Activated effector memory CD4-positive, alpha-beta T cell treated with anti-CD3 and anti-CD28 coated beads, Interleukin-2, amount 50 U/mL, for 16 hours (primary cell): ENCODE results near the gene HEXD.

Source experiments
- DNase-seq: peaks from one replicate; pipeline ENCODE4 v3.0.0-alpha.2; 2020

Gene HEXD

GRCh38 chr17:82382933-82383255 lies 35.3 kb upstream of the HEXD start:
- no peak for DNase-seq

DNA sequence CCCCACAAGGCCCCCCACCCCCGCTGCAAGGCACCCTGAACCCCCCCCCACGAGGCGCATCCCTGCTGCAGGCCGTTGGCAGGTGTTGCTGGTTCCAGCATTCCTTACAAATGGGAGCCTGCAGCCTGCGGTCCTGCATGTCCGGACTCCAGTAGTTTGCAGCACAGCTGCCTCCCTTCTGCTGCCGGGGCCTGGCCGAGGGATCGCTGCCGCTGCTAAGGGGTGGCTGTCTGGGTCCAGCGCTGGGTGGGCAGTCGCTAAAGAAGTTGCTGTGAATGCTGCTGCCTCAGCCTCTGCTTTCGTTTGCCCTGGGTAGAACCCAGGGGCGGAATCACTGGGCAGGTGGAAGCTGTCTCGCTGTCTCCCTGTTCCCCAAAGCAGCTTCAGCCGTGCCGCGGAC lies 34.7 kb upstream of the HEXD start:
- DNase-seq: no peak

- no peak for DNase-seq
These were observed 34.0 kb upstream of the HEXD start for GRCh38 chr17:82384051-82384729.

DNA sequence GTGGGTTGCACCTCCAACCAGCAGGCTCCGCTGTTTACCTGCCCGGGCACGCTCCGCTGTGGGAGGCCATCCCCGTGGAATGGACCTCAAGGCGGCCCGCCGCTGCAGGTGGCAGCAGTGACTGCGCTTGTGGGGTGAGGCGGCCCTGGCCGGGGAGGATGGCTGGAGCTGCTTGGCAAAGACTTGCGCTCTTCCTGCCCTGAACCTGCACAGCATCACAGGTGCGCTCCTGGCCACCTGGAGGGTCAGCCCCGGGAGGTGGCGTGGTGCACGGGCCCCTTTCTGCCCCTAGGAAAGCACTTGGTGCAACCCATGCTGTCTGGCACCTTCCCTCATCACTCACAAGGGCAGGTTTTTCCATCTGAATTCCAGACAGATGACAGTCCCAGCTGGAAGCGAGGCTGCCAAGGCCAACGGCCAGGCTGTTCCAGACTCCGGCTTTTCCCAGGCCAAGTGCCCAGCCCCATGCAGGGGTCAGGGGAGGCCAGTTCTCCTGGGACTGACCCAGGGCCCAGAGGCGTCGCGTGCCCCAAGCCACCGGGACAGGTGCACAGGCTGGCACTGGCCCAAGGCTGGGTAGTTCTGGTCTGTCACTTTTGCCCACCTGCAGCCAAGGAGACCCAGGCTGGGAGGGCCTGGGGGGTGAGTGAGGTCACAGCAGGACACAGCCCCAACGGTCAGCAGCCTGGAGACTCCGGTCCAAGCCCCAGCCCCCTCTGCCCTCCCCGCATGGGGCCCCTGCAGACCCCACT lies 33.2 kb upstream of the HEXD start:
- DNase-seq: no peak

- no peak for DNase-seq
These were observed 32.4 kb upstream of the HEXD start for GRCh38 chr17:82385559-82386254.

GRCh38 chr17:82386255-82386831 lies 31.8 kb upstream of the HEXD start:
- DNase-seq: no peak

DNA sequence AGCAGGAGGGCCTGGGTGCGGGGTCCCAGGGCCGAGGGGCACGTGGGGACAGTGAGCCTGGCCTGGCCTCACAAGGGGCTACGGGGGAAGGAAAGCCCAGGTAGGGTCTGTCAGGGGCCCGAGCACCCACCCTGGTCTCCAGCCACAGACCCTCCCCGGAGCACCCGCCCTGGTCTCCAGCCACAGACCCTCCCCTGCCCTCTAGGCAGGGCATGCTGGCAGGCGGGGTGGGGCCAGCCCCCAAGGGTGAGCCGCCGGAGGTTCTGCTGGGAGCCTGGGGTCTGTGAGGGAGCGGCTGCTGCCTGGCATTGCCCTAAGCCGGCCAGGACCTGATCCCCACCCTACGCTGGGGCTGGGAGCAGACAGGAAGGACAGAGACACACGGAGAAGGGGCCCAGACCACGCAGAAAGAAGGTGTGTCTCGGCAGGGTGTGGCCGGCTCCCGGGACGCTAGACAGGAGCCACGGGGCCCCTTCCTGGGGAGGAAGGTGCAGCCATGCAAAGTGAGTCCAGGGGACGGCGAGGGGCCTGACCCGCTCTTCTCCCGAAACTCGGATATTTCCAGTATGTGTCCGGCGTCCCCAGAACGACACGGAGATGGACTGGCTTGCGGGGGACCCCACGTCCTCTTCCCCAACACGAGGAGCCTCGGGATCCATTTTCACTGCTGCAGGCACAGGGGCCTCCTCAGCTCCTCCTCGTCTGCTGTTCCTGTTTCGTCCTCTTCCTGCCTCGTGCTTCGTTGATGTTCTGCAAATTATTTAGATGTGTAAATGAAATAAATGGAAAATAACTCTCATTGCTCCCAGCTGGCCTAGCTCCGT lies 31.1 kb upstream of the HEXD start:
- no peak for DNase-seq

GRCh38 chr17:82387705-82388106 lies 30.4 kb upstream of the HEXD start:
- no peak for DNase-seq

DNA sequence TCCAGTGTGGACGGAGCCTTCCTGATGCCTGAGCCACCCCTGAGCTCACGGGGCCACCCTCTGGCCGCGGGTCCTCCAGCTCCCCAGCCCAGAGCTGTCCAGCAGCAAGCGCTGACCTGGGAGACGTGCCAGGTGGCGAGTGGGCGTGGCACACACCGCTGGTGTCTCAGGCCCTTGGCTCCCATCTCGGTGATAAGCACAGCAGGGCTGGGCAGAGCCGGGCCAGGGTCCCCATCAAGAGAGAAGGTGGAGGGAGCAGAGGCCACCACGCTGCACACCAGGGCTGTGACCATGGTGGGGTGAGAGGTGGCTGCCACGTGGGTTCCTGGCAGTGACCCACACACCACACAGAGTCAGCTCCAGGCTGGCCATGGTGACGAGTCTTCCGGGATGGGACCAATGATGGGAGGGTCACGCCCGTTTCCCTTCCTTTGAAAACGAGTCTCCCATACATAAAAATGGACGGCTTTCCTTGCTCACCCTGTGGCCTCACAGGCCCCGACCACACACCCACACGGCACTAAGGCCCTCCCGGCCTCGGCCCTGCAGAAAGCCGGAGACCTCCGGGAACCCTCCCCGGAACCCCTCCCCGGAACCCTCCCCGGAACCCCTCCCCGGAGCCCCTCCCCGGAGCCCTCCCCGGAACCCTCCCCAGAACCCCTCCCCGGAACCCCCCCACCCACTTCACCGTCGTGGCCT lies 29.8 kb upstream of the HEXD start:
- DNase-seq: no peak

DNA sequence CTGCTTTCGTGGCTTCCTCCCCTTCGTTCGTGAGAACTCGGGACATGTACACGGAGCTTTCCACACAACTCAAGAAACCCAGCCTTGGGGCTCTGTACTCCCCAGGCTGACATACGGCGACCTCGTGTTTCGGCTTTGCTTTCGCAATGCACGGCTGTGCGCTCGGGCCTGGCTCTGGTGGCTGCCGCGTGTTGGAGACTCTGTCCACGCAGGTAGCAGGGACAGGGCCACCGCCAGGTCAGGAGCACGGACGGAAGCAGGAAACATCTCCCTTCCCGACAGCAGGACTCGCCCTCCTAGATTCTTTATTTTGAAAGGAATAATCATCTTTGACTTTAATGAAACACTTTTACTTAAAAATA lies 29.2 kb upstream of the HEXD start:
- DNase-seq: no peak

- no peak for DNase-seq
These were observed 28.8 kb upstream of the HEXD start for GRCh38 chr17:82389379-82389778.

DNA sequence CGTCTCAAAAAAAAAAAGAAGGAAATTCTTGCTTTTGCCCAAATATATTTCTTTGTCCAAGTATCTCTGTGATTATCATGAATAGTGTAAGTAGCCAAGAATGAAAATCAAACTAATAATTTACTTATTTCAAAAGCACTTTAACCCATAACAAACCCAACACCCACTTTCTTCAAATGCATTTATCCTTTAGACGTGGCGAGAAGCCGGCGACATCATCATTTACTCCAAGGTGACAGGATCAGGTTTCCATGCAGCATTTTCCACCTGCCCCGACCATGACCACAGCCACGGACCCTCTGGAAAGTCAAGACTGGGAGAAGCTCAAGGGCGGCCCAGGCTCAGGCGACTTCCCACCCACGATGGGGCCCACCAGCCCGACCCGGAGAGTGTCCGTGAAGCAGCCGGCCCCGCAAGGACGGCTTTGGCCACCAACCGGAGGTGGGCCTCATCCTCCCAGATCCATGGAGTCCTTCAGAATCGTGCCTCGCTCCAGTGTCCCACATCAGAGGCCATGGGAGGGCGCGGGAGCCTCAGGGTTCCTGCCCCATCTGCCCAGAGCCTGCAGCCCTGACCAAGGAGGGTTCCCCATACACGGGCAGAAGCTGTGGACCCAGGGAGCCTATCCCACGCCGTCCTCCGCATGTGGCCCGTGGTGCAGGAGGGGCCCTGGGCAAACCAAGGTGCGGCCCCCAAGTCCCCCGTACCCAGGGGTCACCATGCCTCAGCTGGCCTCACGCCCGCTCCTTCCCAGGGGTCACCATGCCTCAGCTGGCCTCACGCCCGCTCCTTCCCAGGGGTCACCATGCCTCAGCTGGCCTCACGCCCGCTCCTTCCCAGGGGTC lies 27.9 kb upstream of the HEXD start:
- no peak for DNase-seq

DNA sequence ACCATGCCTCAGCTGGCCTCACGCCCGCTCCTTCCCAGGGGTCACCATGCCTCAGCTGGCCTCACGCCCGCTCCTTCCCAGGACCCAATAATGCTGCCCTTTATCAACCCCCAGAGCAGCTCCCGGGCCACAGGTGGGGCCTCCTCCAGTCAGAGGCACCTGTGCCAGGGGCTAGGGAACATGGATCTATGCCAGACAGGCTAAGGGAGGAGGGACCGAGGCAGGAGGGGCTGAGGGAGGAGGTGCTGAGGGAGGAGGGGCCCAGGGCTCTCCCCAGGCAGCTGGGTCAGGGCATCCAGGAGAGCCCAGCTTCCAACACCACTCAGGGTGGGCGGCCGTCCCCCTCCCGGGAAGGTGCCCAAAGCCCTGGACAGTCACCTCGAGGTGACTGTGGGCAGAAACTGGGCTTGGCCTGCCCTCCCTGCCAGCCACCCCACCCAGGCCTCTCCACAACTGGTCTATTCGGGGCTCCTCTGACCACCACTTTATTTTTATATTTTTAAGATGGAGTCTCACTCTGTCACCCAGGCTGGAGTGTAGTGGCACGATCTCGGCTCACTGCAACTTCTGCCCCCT lies 27.2 kb upstream of the HEXD start:
- DNase-seq: no peak

DNA sequence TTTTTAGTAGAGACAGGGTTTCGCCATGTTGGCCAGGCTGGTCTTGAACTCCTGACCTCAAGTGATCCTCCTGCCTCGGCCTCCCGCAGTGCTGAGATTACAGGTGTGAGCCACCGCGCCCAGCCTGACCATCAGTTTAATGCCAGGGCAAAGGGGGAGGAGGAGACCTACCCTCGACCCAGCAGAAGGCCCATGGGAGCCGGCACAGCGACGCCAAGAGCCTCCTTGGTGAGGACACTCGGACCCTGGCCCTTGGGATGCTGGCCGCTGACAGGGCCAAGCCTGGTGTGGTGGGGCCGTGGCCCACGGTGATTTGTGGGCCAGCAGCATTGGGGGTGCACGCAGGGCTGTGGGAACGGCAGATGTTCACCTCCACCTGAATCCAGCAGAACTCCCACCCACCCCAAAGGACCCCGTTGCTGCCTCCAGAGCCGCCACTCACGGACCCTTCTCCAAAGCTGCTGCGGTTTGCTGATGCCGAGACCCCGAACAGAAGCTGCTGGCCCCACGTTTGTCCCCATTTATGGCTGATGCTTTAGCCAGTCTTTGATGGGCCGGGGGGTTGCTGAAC lies 26.6 kb upstream of the HEXD start:
- no peak for DNase-seq

DNA sequence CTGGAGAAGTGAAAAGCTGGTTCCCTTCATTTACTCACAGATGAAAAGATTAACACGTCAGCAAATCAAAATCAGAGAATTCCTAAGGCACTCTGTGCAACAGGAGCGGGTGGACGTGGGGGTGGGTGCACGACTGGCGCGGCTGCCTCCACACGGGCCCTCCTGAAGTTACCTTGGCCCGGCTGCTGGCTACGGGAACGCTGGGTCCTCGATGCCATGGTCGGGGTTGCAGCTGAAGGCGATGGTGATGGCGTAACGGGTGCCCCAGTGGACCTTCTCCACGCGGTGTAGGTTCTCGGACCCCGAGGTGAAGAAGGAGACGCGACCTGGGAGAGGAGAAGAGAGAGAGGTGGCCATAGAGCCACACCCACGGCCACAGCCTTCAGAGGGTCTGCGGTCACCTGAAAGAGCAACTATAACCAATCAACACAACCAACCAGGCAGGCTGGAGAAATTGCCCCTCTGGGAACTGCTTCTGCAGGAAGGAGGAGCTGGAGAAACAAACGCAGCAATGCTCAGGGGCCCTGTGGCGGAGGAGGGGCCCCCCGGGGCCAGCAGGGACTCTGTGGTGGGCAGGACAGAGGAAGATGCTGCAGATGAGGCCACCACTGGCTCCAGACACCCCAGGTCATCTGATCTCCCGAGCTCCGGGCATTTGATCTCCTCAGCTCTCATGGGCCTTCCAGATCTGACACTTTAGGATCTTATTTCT lies 25.8 kb upstream of the HEXD start:
- DNase-seq: no peak

- DNase-seq: no peak
These were observed 25.2 kb upstream of the HEXD start for GRCh38 chr17:82392941-82393340.

DNA sequence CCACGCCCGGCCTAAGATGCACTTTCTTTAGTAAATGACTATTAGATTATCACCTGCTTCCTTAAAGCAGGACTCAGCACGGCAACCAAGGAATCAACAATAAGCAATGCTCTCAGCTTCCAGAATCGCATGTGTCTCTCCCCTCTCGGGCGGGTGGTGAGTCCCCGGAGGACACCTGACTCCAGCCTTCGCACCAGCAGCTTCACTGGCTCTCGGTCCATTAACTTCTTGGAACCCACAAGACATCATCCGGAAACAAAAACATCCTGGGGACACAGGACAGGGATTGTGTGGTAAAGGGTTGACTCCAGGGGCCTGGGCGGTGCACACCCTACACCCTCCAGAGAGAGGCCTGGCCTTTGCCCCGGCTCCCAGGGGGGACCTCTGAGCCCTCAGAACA lies 23.9 kb upstream of the HEXD start:
- no peak for DNase-seq

DNA sequence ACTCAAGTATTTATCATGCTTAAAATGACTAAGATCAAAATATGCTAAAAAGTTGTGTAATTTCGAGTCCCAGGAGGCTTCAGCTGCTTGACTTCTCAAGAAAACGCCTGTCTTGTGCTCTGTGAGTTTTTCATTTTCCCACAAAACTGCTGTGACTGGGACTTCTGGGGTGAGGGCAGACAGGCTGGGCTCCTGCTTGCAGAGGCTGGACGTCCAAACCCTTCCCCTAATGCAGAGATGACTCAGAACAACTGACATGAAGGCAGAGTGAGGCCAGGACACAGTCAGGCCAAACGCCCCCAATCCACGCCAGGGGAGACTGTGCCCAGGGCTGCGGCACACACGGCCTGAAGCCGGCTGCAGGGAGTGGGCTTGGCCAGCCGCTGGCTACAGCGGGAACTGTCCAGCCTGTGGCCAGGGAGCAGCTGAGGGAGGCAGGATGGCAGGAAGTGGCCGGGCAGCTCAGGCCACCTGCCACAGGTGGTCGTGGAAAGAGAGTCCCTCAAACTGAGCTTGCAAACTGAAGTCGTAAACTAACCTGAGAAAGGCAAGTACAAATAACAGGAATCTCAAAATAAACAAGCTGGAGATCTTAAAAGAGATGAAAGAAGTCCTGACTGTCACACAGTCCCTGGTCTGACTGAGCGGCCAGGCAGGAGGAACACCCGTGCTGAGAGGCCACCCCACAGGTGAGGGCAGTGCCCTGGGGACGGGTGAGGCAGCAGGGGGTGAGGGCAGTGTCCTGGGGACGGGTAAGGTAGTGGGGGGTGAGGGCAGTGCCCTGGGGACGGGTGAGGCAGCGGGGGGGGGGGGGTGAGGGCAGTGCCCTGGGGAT lies 21.3 kb upstream of the HEXD start:
- no peak for DNase-seq
